Activated naive CD4-positive, alpha-beta T cell (primary cell): Measurements from ENCODE around the gene ENTREP3.

ENCODE experiments used
- DNase-seq, 4 experiments: peaks; one replicate each; lab custom pipeline; 2025; lab: John Stamatoyannopoulos, UW

The ENTREP3 gene

DNA sequence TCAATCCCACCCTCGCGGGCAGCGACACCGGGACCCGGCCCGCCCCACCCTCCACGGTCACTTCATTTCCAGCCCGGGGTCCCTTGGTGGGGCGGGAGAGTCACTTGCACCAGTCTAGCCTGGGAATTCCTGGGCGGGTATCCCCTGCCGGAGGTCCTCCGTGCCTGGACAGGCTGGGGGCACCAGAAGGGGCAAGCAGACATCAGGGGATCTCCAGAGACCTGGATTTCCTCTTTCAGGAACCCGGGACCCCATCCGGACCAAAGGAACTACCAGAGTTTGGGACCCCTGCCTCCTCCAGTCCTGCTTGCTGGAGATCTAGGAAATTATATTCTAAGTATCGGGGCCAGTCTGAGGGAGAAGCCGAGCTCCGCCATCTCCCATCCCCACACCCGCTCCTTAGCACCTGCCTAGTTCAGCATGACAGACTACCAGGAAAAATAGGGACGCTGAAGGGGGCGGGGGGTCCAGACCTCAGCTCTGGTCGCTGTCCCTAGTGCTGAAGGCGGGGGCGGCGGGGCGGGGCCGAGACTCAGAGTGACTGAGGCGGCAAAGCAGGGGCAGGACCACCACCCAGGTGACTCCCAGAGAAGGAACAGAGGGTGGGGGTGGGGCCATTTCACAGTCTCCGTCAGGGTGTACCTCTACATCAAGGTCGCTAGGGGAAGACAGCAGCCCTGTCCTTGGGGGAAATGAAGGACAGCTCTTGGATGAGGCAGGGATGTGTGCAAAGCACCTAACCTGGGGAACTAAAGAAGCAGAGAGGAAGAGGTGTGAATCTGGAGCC, 22.8 kb upstream of the ENTREP3 start:
- DNase-seq: peak; percentile 45 to 74 (median 58)

DNA sequence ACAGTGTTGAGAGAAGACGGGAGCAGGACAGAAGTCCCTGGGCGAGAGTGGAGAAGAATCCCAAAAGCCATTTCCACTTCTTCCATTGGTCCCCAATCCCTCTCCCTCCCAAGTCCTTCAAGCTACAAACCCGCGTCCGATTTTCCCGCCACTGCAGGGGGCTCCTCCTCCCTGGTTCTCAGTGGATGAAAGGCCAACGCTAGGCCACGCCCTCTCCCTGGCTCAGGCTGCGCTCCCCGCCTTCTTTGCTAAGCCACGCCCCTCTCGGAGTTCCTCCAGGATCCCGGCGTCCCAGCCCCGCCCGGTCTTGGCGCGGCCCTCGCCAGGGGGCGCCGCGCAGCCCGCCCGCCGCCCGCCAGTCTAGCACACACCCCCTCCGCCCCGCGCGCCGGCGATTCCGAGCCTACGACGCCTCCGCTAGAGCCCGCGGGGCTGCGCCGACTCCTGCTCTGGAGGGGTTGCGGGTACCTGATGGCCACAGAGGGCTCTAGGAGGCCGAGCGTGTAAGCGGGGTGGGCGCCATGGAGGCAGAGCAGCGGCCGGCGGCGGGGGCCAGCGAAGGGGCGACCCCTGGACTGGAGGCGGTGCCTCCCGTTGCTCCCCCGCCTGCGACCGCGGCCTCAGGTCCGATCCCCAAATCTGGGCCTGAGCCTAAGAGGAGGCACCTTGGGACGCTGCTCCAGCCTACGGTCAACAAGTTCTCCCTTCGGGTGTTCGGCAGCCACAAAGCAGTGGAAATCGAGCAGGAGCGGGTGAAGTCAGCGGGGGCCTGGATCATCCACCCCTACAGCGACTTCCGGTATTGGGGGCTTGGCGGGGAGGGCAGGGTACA, 22.0 kb upstream of the ENTREP3 start, which contains the start of gene HCN3:
Gene HCN3 (plus strand): TSS at position 394 of the 832 bp plus-strand sequence. CDS start 128 bp downstream, at position 522.
- DNase-seq: peak; percentile 62 to 80 (median 72)

- peak; percentile 87 to 94 (median 90) for DNase-seq
Observed at GRCh38 chr1:155273343-155274245, 18.3 kb upstream of the ENTREP3 start, which contains the start of gene CLK2. CLK2 (minus strand) TSS chr1:155273504; CDS start chr1:155270977, 2,527 bp downstream.

GRCh38 chr1:155272466-155273342, 17.4 kb upstream of the ENTREP3 start:
- peak in 2 of 4 experiments; percentile 59 to 60 for DNase-seq

DNA sequence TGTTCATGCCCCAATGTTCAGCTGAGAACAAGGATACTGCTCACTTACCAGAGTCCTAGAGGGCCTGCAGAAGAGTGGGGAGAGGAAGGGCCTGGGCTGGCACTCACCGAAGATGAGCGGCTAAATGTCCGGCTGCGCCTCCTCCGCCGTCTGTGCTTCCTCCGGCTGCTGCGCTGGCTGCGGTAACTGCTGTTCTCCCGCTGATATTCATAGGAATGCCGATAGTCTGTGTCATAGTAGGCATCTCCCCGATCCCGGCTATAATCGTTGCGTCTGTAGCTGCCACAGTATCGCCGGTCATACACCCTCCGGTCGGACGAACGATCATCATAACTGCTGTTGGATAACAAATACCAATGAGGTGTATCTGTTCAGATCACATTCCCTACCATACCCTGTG, 14.1 kb upstream of the ENTREP3 start:
- no peak for DNase-seq

GRCh38 chr1:155268630-155269029, 13.3 kb upstream of the ENTREP3 start:
- DNase-seq: no peak

- DNase-seq: no peak
Observed at GRCh38 chr1:155267373-155267772, 12.1 kb upstream of the ENTREP3 start.

- no peak for DNase-seq
Observed at GRCh38 chr1:155266553-155266952, 11.3 kb upstream of the ENTREP3 start.

GRCh38 chr1:155263067-155263466, 7.8 kb upstream of the ENTREP3 start:
- no peak for DNase-seq

DNA sequence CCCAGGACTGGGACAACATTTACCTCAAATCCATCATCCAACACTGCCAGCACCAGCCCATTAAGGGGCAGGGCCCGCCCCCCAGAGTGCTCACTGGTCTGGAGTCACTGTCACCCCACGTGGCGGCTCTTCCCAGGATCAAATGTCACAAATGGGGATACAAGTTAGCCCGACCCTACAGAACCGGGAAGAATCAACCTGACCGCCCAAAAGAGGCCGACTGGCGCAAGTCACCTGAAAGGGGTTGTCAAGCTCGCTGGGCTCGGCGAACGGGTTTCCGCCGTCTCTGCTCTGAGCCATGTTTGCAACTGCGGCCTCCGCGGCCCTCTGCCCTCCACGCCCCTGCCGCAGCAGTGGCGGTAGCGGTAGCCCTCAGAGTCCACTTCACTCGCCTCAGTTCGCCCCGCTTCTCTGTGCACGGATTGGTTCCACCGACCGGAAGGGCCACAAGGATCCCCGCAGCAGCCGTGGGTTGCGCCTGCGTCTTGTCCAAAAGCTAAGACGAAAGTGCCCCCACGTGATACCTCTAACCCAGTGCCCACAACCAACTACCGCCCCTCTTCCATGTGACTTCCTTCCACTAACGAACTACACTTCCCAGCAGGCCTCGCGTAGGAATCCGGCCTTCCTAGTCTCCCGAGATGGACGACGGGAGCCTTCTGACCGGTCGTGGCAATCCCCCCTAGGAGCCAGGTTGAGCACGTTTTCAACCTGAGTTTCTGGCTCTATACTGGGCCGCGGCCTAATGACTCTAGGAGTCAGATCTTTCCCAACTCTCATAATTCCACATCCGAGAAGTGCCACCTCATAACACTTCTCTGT, 6.8 kb upstream of the ENTREP3 start, which contains the start of gene SCAMP3:
Gene SCAMP3 (minus strand): TSS at position 509 of the 822 bp plus-strand sequence. CDS start 209 bp downstream, at position 300.
- DNase-seq: peak; percentile 51 to 66 (median 62)

DNA sequence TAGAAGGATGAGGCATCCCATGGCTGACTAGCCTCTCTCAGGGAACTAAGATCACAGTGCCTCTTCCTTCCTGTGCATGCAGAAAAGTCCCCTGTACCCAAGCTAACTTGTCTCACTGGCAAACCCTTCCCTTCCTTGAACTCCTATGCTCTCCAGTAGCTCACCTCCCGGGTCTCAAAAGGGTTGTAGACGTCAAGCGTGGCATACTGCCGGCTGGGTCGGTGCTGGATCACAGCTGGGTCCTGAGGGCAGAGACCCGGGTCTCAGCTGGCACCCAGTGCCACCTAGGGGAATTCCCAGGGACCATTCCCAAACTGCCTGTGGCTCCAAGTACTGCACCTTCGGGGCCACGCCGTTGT, 6.2 kb upstream of the ENTREP3 start:
- DNase-seq: no peak

DNA sequence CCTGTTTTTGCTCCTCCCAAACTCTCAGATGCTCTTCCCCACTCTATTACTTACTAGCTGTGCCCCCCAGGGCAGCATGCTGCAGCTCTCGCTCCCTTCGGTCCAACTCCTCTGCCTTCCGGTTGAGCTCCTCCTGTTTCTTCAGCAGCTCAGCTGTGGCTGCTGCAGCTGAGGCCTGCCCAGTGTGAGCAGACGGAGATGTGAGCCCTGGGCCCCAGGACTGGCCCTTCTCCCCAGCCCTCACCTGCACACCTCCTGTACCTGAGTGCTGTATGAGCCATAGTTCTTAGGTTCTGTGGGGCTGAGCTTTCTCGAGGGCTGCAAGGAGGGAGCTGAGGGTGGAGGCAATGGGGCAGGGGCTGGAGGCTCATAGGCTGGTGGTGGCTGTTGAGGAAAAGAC, 5.0 kb upstream of the ENTREP3 start:
- DNase-seq: no peak

GRCh38 chr1:155256058-155256852, 972 bp upstream of the ENTREP3 start:
- no peak for DNase-seq

DNA sequence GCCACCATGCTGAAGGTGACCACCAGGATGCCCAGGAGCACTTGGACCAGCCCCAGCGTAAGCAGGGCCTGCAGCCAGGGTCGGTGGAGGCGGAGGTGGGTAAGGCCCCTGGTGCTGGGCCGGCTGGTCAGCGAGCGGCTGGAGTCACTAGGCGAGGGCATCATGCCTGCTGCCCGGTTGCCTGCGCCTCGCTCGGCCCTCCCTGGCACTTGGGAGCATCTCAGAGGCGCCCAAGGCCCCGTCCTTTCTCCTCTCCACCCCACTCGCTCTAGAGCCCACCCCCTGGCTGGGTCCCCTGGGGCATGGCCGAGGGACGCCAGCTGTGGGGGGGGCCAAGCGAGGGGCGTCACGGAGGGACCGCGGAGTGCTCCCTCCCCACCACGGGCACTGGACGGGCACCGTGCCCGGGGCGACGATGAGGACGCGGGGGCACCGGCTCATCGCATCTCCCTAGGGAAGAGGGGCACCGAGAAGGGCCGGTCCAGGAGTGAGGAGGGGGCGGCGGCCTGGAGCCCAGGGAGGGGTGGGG, 505 bp downstream of the ENTREP3 start:
- DNase-seq: no peak

DNA sequence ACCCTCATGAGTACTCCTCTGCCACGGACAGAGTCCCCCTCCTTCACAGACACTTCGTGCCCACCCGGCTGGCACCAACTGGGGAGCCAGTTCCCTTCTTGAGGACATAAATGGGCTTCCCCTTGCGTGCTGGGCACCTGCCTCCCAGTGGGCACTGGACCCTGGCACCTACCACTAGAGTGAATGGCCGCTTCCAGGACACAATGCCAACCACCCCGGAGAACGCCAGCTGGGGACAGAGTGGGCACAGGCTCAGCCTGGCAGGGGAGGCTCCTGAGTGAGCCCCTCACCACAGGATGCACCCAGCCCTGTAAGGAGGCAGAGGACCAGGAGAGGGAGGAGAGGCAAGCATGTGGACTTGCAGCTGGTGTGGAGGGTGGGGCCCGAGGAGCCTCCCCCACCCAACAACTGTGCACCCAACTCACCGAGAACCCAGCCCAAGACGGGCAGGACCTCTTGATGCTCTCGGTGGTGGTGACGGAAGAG, 1.0 kb downstream of the ENTREP3 start:
- no peak for DNase-seq

- no peak for DNase-seq
Observed at GRCh38 chr1:155253797-155254196, 1.5 kb downstream of the ENTREP3 start.

- no peak for DNase-seq
Observed at GRCh38 chr1:155253208-155253607, 2.1 kb downstream of the ENTREP3 start.

- no peak for DNase-seq
Observed at GRCh38 chr1:155251566-155251965, 3.7 kb downstream of the ENTREP3 start.
